B cell (primary cell): ENCODE data around the gene NUB1. TPM values are rescaled to one million over a fixed set of nuclear protein-coding genes. Genes with fewer than 3 reads are reported as not detected.
"Not testable (repeated sequence)": the region's sequence is repeated elsewhere in the genome, so short reads cannot be mapped to it uniquely, and the experiment has no call there.

ENCODE experiments used
- ATAC-seq: fragments of 200-7000 bp; cut with Tn5 transposase; one replicate; pipeline ENCODE4 v1.10.0; 2021; ENCODE audit warnings: low read depth, mild to moderate bottlenecking, moderate number of reproducible peaks, moderate library complexity
- CTCF ChIA-PET: fragments of 350-600 bp; sonication (Branson Sonifier 250); formaldehyde crosslinking; loops from one replicate; lab custom pipeline; 2021; ENCODE audit warnings: antibody characterized with exemption, inconsistent platforms; lab: Charles Lee
- POLR2A ChIA-PET: fragments of 350-600 bp; sonication (Branson Sonifier 250); formaldehyde crosslinking; loops from one replicate; lab custom pipeline; 2021; ENCODE audit warnings: antibody characterized with exemption; lab: Charles Lee
- DNase-seq: peaks from one replicate; pipeline ENCODE4 v3.0.0; 2013
- H2AFZ ChIP-seq: 2 replicates; pipeline ENCODE4 v1.6.1; 2012; ENCODE audit warnings: mild to moderate bottlenecking, low read depth, low read length; ENCODE audit not compliant: insufficient read depth, poor library complexity, severe bottlenecking
- H3K27ac ChIP-seq, 2 donors: 1 replicate in 1 of 2; 2 replicates in 1 of 2; pipeline ENCODE4 v1.5.1; 2012 to 2013; ENCODE audit warnings: low read length in 2 of 2, mild to moderate bottlenecking in 2 of 2, moderate library complexity in 1 of 2
- H3K27me3 ChIP-seq, 4 experiments: fragments of 200-600 bp in 1 of 4; sonication (generic) in 1 of 4; replicated peaks in 1 of 4; 1 replicate in 2 of 4; 2 replicates in 2 of 4; pipeline versions ENCODE4 v1.6.1 to v1.7.0; 2013 to 2016; ENCODE audit warnings: low read length in 3 of 4, mild to moderate bottlenecking in 2 of 4, mixed read lengths in 1 of 4, moderate library complexity in 1 of 4; ENCODE audit not compliant: insufficient read depth in 4 of 4, control insufficient read depth in 3 of 4; ENCODE audit errors: control extremely low read depth in 1 of 4
- H3K36me3 ChIP-seq, 2 experiments: replicated peaks in 1 of 2; 1 replicate in 1 of 2; 2 replicates in 1 of 2; pipeline versions ENCODE4 v1.6.1 to v1.7.1; 2013; ENCODE audit warnings: low read length in 1 of 2; ENCODE audit not compliant: insufficient read depth in 2 of 2, control insufficient read depth in 1 of 2; ENCODE audit errors: control extremely low read depth in 1 of 2, extremely low read depth in 1 of 2
- H3K4me1 ChIP-seq, 2 donors: fragments of 200-600 bp in 1 of 2; sonication (generic) in 1 of 2; 1 replicate in 1 of 2; 2 replicates in 1 of 2; pipeline versions ENCODE4 v1.5.1 to v1.6.1; 2013 to 2017; ENCODE audit warnings: low read length in 2 of 2; ENCODE audit not compliant: control insufficient read depth in 2 of 2, insufficient read depth in 2 of 2
- H3K4me2 ChIP-seq: replicated peaks from 2 replicates; pipeline ENCODE3; 2012; ENCODE audit warnings: mild to moderate bottlenecking, low read depth, low read length; ENCODE audit not compliant: poor library complexity, severe bottlenecking
- H3K4me3 ChIP-seq, 5 experiments: fragments of 200-600 bp in 1 of 5; sonication (generic) in 1 of 5; 1 replicate in 3 of 5; 2 replicates in 2 of 5; pipeline versions ENCODE4 v1.5.1 to v1.7.0; 2011 to 2016; ENCODE audit warnings: low read length in 4 of 5, mild to moderate bottlenecking in 4 of 5, low read depth in 2 of 5, control low read depth in 1 of 5, moderate library complexity in 1 of 5; ENCODE audit not compliant: insufficient read depth in 1 of 5; ENCODE audit errors: control extremely low read depth in 1 of 5, extremely low read depth in 1 of 5
- H3K79me2 ChIP-seq: fragments of 200-600 bp; sonication (generic); one replicate; pipeline ENCODE4 v1.6.0; 2016; ENCODE audit warnings: low read length; ENCODE audit not compliant: control insufficient read depth, insufficient read depth
- H3K9ac ChIP-seq: fragments of 200-600 bp; sonication (generic); 2 replicates; pipeline ENCODE4 v1.6.1; 2017; ENCODE audit warnings: mild to moderate bottlenecking, low read length, moderate library complexity
- H3K9me3 ChIP-seq, 3 donors: one replicate each; pipeline versions ENCODE4 v1.6.1 to v1.7.1; 2013; ENCODE audit warnings: low read length in 2 of 3; ENCODE audit not compliant: control insufficient read depth in 2 of 3, insufficient read depth in 1 of 3; ENCODE audit errors: control extremely low read depth in 1 of 3
- H4K20me1 ChIP-seq: 2 replicates; pipeline ENCODE4 v1.6.0; 2012; ENCODE audit warnings: mild to moderate bottlenecking, low read length; ENCODE audit not compliant: insufficient read depth, control insufficient read depth, poor library complexity, severe bottlenecking
- H3K27ac Mint-ChIP-seq: one replicate; pipeline ENCODE4 v1.8.0; 2021; ENCODE audit warnings: mixed read lengths
- H3K27me3 Mint-ChIP-seq: one replicate; pipeline ENCODE4 v1.8.0; 2021; ENCODE audit warnings: mixed read lengths
- H3K4me1 Mint-ChIP-seq: one replicate; pipeline ENCODE4 v1.8.0; 2021; ENCODE audit warnings: mixed read lengths
- H3K4me3 Mint-ChIP-seq: one replicate; pipeline ENCODE4 v1.8.0; 2021; ENCODE audit warnings: mixed read lengths
- H3K9me3 Mint-ChIP-seq: one replicate; pipeline ENCODE4 v1.8.0; 2022; ENCODE audit warnings: mixed read lengths; ENCODE audit not compliant: insufficient read depth
- EZH2 ChIP-seq: IDR thresholded peaks from 2 replicates; pipeline ENCODE4 v1.6.1; 2012; ENCODE audit warnings: borderline replicate concordance, low read depth, mild to moderate bottlenecking, moderate library complexity, low read length; ENCODE audit not compliant: insufficient read depth, poor library complexity, severe bottlenecking
- WGBS: methylation state at CpG from one replicate; pipeline ENCODE4 v1.1.5; 2013; ENCODE audit warnings: missing lambda C conversion rate; ENCODE audit not compliant: insufficient coverage; 5-methylcytosine and 5-hydroxymethylcytosine counted together
- intact Hi-C: fragments of 100-400 bp; cut with micrococcal nuclease; formaldehyde crosslinking; loops from one replicate; pipeline ENCODE4 v1.10.0; 2022
- polyA plus RNA-seq: library from polyadenylated mRNA; depleted of rRNA; stranded (reverse); fragments of >200 nt; gene quantifications from 2 replicates; pipeline ENCODE4 v1.2.3, GENCODE V29; 2012
- total RNA-seq, 2 donors: library from RNA; stranded (reverse); fragments of 120-200 nt in 1 of 2; gene quantifications; 1 replicate in 1 of 2; 2 replicates in 1 of 2; pipeline versions ENCODE4 v1.2.3 to v1.2.4, GENCODE V29; 2013 to 2022
- TF ChIP-seq, protein P1 (sequence below): fragments of 200-600 bp; IDR thresholded peaks from one replicate; pipeline ENCODE4 v1.8.0; 2022; ENCODE audit warnings: antibody characterized with exemption, mild to moderate bottlenecking

Gene NUB1
- total and polyA plus RNA-seq, 2 donors (not counting 1 experiment from before 2014, with no cell fraction given) = 55.0 to 104 TPM

DNA sequence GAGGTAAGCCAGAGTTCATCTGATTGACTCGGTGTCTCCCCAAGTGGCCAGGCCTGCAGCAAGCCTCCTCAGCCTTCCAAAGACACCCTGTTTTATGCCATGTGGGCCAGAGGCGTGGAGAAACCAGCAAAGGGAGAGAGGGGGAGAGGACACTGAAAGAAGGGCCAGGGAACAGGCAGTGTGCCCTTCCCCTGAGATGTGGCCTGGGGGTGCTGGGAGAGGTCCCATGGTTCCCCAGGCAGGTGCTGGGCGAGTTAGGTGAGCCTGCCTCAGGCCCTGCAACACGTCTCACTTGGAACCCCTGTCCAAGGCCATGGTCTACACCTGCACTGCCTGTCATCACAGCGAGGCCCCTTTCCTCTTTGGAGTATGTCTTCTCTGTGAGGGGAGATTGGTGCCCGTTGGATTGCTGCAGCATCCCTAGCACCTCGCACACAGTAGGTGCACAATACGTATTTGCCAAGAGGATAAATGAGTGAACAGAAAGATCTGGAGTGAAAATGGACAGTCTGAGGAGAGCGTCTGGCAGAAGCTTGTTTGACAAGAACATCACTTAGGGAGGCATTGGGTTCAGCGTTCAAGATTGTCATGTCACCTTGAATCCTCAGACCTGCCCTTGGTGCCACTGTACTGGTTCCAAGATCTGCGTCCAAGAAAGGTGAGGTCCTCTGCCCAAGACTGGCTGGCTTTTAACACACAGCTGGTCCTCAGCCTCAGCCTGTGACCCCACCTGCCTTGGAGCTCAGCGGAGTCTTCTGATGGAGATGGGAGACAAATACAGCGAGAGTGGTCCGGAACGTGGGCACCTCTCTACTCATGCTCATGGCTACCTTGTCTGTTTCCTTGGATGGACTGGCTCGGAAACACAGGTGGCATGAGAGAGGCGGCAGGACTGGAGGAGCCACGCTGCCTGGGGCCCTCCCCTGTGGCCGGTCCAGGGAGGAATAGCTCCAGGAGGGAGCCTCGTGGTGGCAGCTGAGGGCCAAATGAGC, 39.8 kb upstream of the NUB1 start:
- Histone ChIP-seq H3K36me3 (no peaks in the 10 kb centered on the region), H4K20me1 (no peaks in the 10 kb centered on the region), H3K27ac (no peak overlapping the region), H3K4me1 (peaks cover 7 to 13% of the 10 kb centered on the region in 2 donors), H3K79me2 (no peaks in the 10 kb centered on the region), H3K4me2 (no peak overlapping the region), H2AFZ (no peak overlapping the region), H3K27me3 (peaks cover 0 to 42% (median 22%) of the 10 kb centered on the region in 4 experiments), H3K9ac (no peak overlapping the region), H3K9me3 (peaks cover 0 to 7% (median 0%) of the 10 kb centered on the region in 3 donors), H3K4me3 (no peak overlapping the region)
- CTCF ChIA-PET = interaction anchor here (0.7 to 1.4 kb wide), 5 partner anchors 14 to 178 kb away, joined by 3 to 8 read pairs (median 3); no protein-coding TSS in a partner anchor
- DNase-seq (no peak), ATAC-seq (no peak)
- Mint-ChIP-seq H3K4me1 (peaks cover 10% of the 10 kb centered on the region), H3K4me3 (no peak overlapping the region), H3K27me3 (peaks cover 37% of the 10 kb centered on the region), H3K9me3 (no peaks in the 10 kb centered on the region), H3K27ac (peak overlapping the region; percentile 26)
- WGBS = 86% methylated on average over 19 of the region's 20 CpGs
- POLR2A ChIA-PET = no interaction called here
- no peak for TF ChIP-seq EZH2
- TF ChIP-seq, protein P1, sequence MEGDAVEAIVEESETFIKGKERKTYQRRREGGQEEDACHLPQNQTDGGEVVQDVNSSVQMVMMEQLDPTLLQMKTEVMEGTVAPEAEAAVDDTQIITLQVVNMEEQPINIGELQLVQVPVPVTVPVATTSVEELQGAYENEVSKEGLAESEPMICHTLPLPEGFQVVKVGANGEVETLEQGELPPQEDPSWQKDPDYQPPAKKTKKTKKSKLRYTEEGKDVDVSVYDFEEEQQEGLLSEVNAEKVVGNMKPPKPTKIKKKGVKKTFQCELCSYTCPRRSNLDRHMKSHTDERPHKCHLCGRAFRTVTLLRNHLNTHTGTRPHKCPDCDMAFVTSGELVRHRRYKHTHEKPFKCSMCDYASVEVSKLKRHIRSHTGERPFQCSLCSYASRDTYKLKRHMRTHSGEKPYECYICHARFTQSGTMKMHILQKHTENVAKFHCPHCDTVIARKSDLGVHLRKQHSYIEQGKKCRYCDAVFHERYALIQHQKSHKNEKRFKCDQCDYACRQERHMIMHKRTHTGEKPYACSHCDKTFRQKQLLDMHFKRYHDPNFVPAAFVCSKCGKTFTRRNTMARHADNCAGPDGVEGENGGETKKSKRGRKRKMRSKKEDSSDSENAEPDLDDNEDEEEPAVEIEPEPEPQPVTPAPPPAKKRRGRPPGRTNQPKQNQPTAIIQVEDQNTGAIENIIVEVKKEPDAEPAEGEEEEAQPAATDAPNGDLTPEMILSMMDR = no peak
- intact Hi-C loops = loop anchor here (2.0 kb wide), 1 partner anchor 53 kb away; the partner anchor contains the start of gene SMARCD3

DNA sequence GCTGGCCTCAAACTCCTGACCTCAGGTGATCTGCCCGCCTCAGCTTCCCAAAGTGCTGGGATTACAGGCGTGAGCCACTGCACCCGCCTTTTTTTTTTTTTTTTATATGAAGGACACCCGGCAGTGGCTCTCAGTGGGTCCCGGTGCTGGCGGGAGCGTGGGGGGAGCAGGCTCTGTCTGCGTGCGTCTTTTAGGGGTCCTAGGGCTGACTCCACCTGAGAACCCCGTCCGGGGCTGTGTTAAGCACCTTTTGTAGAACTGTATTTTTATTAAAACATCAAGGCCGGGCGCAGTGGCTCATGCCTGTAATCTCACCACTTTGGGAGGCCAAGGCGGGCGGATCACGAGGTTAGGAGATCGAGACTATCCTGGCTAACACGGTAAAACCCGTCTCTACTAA, 37.4 kb upstream of the NUB1 start:
- peaks cover 35% of the 10 kb centered on the region for H3K27me3 Mint-ChIP-seq
- POLR2A ChIA-PET, H3K27ac Mint-ChIP-seq, intact Hi-C loops, H3K4me3 Mint-ChIP-seq, H3K36me3 ChIP-seq, H3K79me2 ChIP-seq, H3K4me2 ChIP-seq, H3K9me3 Mint-ChIP-seq, H3K27ac ChIP-seq, H4K20me1 ChIP-seq, H3K4me1 Mint-ChIP-seq, DNase-seq, H2AFZ ChIP-seq, H3K9me3 ChIP-seq, H3K9ac ChIP-seq, ATAC-seq, H3K4me3 ChIP-seq: not testable (repeated sequence)
- 83% methylated on average over 16 of the region's 19 CpGs for WGBS
- Histone ChIP-seq H3K4me1 (peaks cover 7 to 13% of the 10 kb centered on the region in 2 donors), H3K27me3 (peaks cover 0 to 57% (median 22%) of the 10 kb centered on the region in 4 experiments)
- CTCF ChIA-PET = interaction anchor here (0.7 to 4.3 kb wide), 9 partner anchors 11 to 180 kb away, joined by 3 to 17 read pairs (median 3); partner anchors contain the start of genes ABCF2 and CHPF2
